Fibroblast of skin of left quadriceps (primary cell): ENCODE measurements around the gene YAF2.
"Not testable (repeated sequence)": the region's sequence is repeated elsewhere in the genome, so short reads cannot be mapped to it uniquely, and the experiment has no call there.

ENCODE experiments used
- DNase-seq, 2 experiments: peaks; one replicate each; pipeline ENCODE4 v3.0.0-alpha.2; 2013; ENCODE audit warnings: low read depth in 2 of 2

Gene YAF2

DNA sequence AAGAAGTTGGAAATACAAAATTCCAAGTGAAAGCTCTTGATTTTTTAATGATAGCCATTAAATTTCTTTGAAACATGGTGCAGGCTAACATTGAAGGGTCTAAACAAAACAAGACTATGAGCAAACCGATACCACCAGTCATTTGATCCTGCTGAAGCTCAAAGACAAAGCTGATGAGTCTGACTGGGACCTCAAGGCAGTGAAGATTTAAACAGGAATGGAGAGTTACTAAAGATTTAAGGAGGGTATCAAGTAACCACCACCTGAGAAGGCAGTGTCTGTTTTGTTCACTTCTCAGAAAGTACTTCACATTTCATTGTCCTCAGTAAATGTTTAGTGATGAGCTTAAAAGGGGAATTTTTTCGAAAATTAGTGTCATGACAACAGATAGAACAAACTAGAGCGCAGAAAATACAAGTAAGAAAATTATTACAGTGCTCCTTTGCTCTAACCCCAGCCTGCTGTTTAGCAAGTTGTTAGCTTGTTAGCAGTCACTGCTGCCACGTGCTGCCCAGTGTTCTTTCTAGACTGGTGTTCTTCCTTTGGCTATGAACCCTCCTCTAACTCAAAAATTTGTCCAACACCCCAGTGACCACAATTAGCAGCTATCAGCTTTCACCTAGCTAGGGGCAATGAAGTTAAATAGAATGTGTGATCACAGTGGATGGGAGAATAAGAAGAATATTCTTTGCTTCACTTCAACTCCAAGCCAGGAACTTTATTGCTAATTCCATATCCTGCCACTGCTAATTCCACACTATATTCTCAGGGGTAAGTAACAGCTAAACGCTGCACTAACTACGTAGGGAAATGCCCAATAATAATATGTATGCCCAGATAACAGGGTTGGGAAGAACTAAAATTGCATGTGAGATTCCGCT lies 41.1 kb downstream of the YAF2 start:
- DNase-seq, result no peak

GRCh38 chr12:42192686-42193085 lies 45.4 kb downstream of the YAF2 start:
- DNase-seq, result no peak

- DNase-seq, result no peak
Observed at GRCh38 chr12:42192258-42192657, 45.8 kb downstream of the YAF2 start.

DNA sequence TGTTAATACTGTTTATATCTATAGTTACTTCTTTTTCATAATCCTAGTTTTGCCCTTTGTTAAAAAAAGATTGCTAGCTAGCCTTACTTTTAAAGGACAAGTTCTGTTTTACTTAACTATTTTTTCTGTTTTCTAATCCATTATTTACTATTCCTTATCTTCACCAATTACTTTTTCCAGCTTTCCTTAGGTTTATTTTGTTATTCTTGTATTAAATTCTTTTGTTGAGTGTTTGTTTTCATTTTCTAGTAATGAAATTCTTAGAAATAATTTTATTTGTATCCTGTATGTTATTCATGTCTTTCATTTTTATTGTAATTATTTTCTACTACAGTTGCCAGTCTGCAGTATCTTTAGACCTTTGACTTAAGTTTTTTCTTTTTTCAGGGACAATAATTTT lies 47.7 kb downstream of the YAF2 start:
- DNase-seq, result no peak

DNA sequence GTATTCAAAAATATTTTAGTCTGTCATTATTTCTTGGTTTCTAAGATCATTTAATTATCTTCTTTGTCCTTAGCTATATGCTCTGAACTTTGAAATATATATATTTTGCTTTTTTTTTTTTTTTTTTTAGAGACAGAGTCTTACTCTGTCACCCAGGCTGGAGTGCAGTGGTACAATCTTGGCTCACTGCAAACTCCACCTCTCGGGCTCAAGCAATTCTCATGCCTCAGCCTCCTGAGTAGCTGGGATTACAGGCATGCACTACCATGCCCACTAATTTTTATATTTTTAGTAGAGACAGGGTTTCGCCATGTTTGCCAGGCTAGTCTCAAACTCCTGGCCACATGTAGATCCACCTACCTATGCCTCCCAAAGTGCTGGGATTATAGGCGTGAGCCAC lies 49.8 kb downstream of the YAF2 start:
- DNase-seq, result not testable (repeated sequence)

DNA sequence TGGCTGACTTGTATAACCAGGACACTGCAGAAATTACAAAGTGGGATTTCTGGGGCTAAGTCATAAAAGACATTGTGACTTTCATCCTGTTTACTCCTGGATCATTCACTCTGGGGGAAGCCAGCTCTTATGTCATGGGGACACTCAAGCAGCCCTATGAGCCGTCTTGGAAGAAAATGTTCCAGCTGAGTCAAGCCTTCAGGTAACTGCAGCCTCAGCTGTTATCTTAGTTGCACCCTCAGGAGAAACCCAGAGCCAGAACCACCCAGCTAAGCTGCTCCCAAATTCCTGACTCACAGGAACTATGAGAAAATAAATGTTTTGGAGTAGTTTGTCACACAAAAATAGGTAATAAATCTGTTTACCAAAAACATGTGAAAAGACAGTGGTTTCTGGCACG lies 50.2 kb downstream of the YAF2 start:
- DNase-seq, result no peak

- no peak for DNase-seq
Observed at GRCh38 chr12:42186793-42187192, 51.3 kb downstream of the YAF2 start.

DNA sequence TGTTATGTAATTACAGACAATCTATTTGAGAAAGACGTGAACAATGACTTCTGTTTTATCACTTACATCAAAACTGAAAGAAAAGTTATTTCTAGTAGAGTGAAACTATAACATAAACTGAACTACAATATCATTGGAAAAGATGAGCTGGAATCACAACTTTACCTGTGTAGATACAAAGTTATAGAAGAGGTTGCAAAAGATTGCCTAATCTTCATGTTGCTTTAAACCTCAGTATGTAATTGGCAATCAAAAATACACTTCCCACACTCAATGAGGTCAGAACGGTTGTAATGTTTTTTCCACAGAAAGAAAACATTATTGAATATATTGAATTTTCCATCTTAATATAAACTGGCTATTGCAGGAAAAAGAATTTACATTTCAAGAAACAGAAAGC lies 55.7 kb downstream of the YAF2 start:
- DNase-seq, result no peak

DNA sequence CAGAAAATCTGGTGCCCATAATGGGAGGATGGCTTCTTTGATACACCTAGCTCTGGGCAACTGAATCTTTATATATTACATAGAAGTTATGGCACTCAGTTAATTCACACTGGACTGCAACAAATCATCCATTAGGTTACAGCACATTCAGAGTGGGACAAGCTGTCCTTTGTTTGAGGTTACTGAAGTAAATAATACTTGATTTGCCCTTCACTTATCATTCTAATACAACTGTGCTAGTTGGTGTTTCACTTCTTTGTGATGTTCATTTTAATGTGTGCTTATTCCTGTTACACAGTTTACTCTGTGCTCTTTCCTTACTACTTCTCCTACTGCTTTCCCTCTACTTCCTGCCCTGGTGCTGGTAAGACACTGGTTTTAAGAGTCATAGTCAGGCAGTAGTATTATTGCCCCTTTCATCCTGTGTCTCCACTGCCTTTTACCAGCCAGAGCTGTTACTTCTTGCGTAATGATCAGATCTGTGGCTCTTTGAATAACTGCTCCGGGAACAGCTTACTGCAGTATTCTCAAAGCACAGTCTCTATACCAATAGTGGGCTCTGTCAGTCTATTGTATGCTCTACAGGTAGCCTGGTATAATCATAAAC lies 57.0 kb downstream of the YAF2 start:
- DNase-seq, result no peak

GRCh38 chr12:42178101-42178500 lies 59.9 kb downstream of the YAF2 start:
- DNase-seq, result no peak

GRCh38 chr12:42174978-42175377 lies 63.1 kb downstream of the YAF2 start:
- DNase-seq, result no peak

GRCh38 chr12:42173961-42174521 lies 64.0 kb downstream of the YAF2 start:
- DNase-seq, result no peak

DNA sequence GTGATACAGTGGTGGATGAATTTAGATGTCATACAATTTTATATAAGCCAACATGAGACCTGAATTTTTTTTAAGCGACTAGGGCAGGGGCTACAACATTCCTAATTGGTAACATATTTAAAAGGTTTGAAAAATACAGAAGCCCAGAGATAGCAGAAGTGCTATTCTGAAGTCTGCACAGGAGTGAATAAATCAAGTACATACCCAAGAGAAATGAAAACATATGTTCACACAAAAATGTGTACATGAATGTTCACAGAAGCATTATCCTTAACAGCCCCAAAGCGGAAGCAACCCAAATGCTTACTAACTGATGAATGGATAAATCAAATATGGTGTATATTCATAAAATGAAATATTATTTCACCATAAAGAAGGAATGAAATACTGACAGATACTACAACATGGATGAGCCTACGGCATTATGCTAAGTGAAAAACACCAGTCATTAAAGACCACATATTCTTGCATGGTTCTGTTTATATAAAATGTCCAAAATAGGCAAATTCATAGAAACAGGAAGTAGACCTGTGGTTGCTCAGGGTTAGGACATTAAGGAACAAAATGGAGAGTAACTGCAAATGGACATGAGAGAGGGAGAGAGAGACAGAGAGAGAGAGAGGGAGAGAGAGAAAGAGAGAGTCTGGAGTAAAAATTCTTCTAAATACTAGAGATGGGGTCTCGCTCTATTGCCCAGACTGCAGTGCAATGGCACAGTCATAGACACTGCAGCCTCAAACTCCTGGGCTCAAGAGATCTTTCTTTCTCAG lies 65.4 kb downstream of the YAF2 start:
- peak; percentile 52 to 59 for DNase-seq

- no peak for DNase-seq
Observed at GRCh38 chr12:42167711-42168110, 70.3 kb downstream of the YAF2 start.

GRCh38 chr12:42166501-42166900 lies 71.5 kb downstream of the YAF2 start:
- DNase-seq, result peak; percentile 71 to 74

DNA sequence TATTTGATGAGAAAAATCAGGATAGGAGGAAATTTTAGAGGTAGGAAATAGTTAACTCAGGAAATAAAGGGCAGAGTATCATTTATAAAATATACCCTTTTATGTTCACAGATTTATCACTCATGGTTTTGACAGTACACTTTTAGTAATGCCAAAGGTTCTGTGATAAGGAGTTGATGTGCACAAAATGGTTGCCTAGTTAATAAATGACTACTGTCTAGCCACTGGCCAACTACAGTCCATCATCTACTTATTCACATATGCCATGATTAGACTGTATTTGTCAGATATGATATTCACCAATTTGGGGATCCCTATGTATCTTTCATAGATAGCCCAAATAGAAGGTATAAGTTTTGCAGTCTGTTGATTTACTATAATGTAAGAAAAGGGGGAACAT lies 74.1 kb downstream of the YAF2 start:
- DNase-seq, result no peak

- DNase-seq, result no peak
Observed at GRCh38 chr12:42162965-42163364, 75.1 kb downstream of the YAF2 start.

DNA sequence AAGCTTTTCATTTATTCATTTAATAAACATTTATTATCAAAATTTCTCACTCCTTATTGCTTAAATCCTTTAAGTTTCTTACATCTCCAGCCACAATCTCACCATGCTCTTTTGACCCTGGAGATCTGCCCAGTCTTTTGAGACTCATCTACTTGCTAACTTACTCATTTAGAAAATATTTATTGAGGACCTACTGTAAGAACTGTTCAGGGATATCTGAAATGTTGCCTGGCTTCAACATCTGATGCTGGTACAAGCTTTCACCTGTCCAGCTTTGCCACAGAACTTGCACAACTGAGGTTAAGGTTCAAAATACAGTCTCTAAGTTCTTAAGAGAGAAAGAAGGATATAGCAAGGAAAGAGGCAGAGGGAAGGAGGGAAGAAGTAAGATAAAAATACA lies 75.9 kb downstream of the YAF2 start:
- no peak for DNase-seq

DNA sequence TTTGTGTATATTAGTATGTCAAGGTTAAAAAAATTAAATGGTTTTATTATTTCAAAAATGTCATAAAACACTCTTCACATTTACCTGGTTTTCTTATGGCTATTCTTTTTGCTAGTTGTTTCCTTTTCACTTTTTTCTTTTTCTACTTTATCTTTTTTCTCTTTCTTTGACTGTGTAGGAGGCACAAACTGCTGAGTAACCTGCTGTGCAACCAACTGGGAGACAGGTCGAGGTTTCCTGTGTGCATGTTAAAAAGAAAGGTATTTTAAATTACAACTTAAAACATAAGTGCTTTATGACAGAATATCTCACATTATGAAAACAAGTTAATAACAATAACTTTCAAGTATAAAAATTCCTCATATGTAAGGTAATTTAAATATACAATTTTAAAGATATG lies 76.5 kb downstream of the YAF2 start:
- DNase-seq, result no peak

GRCh38 chr12:42156232-42156631 lies 81.8 kb downstream of the YAF2 start:
- no peak for DNase-seq

- DNase-seq, result no peak
Observed at GRCh38 chr12:42145552-42146215, 92.4 kb downstream of the YAF2 start.

GRCh38 chr12:42145197-42145549 lies 92.9 kb downstream of the YAF2 start:
- DNase-seq, result no peak
